ENCODE results near the gene MAST4. TPM values are rescaled to one million over a fixed set of nuclear protein-coding genes. Genes with fewer than 3 reads are reported as not detected.

The MAST4 gene
- total and polyA plus RNA-seq, 2 of the 4 experiments (the other 2 are of a cell fraction): 4.8 to 6.8 TPM

DNA sequence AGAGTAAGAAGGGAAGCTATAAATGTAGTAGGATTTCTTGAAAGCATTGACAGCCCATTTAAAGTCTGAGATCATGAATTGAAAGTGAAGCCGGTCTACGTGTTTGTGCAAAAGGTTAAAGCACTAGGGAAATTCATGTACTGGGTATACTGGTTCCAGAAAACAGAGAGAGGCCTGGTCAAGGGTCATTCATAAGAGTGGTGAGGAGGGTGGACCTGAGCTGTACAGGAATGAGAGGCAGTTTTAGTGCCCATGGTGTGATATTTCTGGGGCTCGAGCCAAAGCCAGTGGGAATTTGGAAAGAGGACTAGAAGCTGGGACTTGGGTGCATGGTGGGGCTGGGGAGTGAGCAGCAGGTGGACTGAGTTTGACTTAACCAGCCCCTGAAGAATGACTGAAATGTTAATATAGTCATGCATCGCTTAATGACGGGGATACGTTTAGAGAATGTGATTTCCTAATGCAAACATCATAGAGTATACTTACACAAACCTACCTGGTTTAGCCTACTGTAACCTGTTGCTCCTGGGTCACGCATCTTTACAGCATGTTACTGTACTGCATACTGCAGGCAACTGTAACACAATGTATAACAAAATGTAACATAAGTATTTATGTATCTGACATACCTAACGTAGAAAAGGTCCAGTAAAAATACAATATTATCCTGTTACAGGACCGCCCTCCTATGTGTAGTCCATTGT, 173.0 kb downstream of the MAST4 start:
- in situ Hi-C loops (cut with MboI; ENCODE audit: low sequenced_read_pairs): loop anchor here (10.0 kb wide), 1 partner anchor 464 kb away; no protein-coding TSS in a partner anchor
- intact Hi-C loops (cut with micrococcal nuclease): no loop called here
- Histone ChIP-seq H4K8ac (ENCODE audit: low read depth in 2 of 2, low read length in 2 of 2) (no peak overlapping the region), H3K14ac (replicated peaks; ENCODE audit: low read depth, low read length) (no peak overlapping the region), H3K79me1 (ENCODE audit: low read depth in 1 of 2, low read length in 2 of 2) (no peaks in the 10 kb centered on the region), H3K4me2 (ENCODE audit: low read depth, low read length) (no peak overlapping the region), H3K18ac (ENCODE audit: low read depth, low read length) (no peak overlapping the region), H2BK15ac (ENCODE audit: low read depth, low read length) (no peak overlapping the region), H3K9me3 (ENCODE audit: control insufficient read depth, insufficient read depth, low read length) (no peaks in the 10 kb centered on the region), H2BK120ac (ENCODE audit: low read depth, low read length) (no peak overlapping the region), H2BK20ac (ENCODE audit: low read depth, low read length) (no peak overlapping the region), H3K4me1 (ENCODE audit: control insufficient read depth, insufficient read depth, low read length) (no peaks in the 10 kb centered on the region), H2AK9ac (replicated peaks; ENCODE audit: low read depth, low read length, poor library complexity) (no peak overlapping the region), H3K9ac (ENCODE audit: low read depth, low read length) (no peak overlapping the region), H2BK5ac (ENCODE audit: low read depth, low read length, poor library complexity, severe bottlenecking) (no peak overlapping the region), H4K5ac (ENCODE audit: low read depth, low read length) (no peak overlapping the region), H3K9me1 (ENCODE audit: insufficient read depth, low read length) (no peaks in the 10 kb centered on the region), H3K4ac (ENCODE audit: low read depth, low read length) (no peak overlapping the region), H3K36me3 (ENCODE audit: control insufficient read depth, insufficient read depth, low read length) (no peaks in the 10 kb centered on the region), H3K27ac (ENCODE audit: insufficient read depth, low read length) (no peak overlapping the region), H3K56ac (ENCODE audit: extremely low read depth, insufficient read depth, low read length) (no peak overlapping the region), H2AK5ac (ENCODE audit: low read depth, low read length) (no peak overlapping the region), H4K91ac (ENCODE audit: insufficient read depth, low read depth, low read length) (no peak overlapping the region), H3K4me3 (ENCODE audit: insufficient read depth, low read depth, low read length) (no peak overlapping the region), H2AFZ (replicated peaks; ENCODE audit: low read length, poor library complexity) (no peak overlapping the region), H3K23ac (ENCODE audit: low read depth, low read length) (no peak overlapping the region), H4K20me1 (ENCODE audit: insufficient read depth, low read length) (no peaks in the 10 kb centered on the region), H3K27me3 (ENCODE audit: control insufficient read depth, insufficient read depth, low read length) (no peaks in the 10 kb centered on the region)
- DNase-seq: no peak
- CTCF ChIA-PET: no interaction called here
- 25% methylated on average over 1 of the region's 9 CpGs; no CpG with 5 or more reads in 1 of the 2 experiments for WGBS, 2 experiments (ENCODE audit: extremely low coverage in 2 of 2, insufficient read length in 1 of 2)
- no peak for ATAC-seq (ENCODE audit: low read depth)
- no peak for TF ChIP-seq RAD21 (IDR thresholded peaks at IDR 0.05; ENCODE audit: low read length)
- no peak for TF ChIP-seq RFX5 (IDR thresholded peaks at IDR 0.05; ENCODE audit: low read depth, low read length)
- TF ChIP-seq BHLHE40 (IDR thresholded peaks at IDR 0.05; ENCODE audit: low read depth, low read length): no peak
- TF ChIP-seq SMC3 (IDR thresholded peaks at IDR 0.05; ENCODE audit: low read depth, low read length): no peak
- TF ChIP-seq POLR2A (IDR thresholded peaks at IDR 0.05; ENCODE audit: low read depth, low read length): no peak
- no peak for TF ChIP-seq RCOR1 (IDR thresholded peaks at IDR 0.05; ENCODE audit: insufficient replicate concordance, low read length)
- no peak for TF ChIP-seq FOS (IDR thresholded peaks at IDR 0.05; ENCODE audit: low read depth, low read length)
- TF ChIP-seq, protein P1, sequence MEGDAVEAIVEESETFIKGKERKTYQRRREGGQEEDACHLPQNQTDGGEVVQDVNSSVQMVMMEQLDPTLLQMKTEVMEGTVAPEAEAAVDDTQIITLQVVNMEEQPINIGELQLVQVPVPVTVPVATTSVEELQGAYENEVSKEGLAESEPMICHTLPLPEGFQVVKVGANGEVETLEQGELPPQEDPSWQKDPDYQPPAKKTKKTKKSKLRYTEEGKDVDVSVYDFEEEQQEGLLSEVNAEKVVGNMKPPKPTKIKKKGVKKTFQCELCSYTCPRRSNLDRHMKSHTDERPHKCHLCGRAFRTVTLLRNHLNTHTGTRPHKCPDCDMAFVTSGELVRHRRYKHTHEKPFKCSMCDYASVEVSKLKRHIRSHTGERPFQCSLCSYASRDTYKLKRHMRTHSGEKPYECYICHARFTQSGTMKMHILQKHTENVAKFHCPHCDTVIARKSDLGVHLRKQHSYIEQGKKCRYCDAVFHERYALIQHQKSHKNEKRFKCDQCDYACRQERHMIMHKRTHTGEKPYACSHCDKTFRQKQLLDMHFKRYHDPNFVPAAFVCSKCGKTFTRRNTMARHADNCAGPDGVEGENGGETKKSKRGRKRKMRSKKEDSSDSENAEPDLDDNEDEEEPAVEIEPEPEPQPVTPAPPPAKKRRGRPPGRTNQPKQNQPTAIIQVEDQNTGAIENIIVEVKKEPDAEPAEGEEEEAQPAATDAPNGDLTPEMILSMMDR (conservative IDR thresholded peaks at IDR 0.05; ENCODE audit: low read depth, low read length): no peak
- no peak for TF ChIP-seq NFE2L2 (IDR thresholded peaks at IDR 0.05; ENCODE audit: low read depth, low read length)
- TF ChIP-seq, protein P2, sequence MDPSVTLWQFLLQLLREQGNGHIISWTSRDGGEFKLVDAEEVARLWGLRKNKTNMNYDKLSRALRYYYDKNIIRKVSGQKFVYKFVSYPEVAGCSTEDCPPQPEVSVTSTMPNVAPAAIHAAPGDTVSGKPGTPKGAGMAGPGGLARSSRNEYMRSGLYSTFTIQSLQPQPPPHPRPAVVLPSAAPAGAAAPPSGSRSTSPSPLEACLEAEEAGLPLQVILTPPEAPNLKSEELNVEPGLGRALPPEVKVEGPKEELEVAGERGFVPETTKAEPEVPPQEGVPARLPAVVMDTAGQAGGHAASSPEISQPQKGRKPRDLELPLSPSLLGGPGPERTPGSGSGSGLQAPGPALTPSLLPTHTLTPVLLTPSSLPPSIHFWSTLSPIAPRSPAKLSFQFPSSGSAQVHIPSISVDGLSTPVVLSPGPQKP (IDR thresholded peaks at IDR 0.05; ENCODE audit: borderline replicate concordance, low read depth, low read length): no peak
- TF ChIP-seq, protein P3, sequence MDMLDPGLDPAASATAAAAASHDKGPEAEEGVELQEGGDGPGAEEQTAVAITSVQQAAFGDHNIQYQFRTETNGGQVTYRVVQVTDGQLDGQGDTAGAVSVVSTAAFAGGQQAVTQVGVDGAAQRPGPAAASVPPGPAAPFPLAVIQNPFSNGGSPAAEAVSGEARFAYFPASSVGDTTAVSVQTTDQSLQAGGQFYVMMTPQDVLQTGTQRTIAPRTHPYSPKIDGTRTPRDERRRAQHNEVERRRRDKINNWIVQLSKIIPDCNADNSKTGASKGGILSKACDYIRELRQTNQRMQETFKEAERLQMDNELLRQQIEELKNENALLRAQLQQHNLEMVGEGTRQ (IDR thresholded peaks at IDR 0.05; ENCODE audit: low read depth, low read length): no peak
- dilution Hi-C loops (cut with HindIII; ENCODE audit: low sequenced_read_pairs, unreplicated experiment): no loop called here
- POLR2A ChIA-PET (ENCODE audit: unreplicated experiment): no interaction called here
- no TSS peak for BruUV-seq (replicated peaks)

All from IMR-90 (cell line).